Natural killer cell (primary cell): ENCODE measurements around the gene COX17. TPM values are rescaled to one million over a fixed set of nuclear protein-coding genes. Genes with fewer than 3 reads are reported as not detected.

Experiments used
- ATAC-seq, 3 donors: fragments of 150-1000 bp in 2 of 3; fragments of 200-7000 bp in 1 of 3; cut with Tn5 transposase; 1 replicate in 1 of 3; 2 replicates in 2 of 3; pipeline ENCODE4 v1.10.0; 2021; ENCODE audit warnings: mild to moderate bottlenecking in 2 of 3, moderate library complexity in 2 of 3
- DNase-seq, 2 donors: peaks; one replicate each; pipeline versions ENCODE4 v3.0.0 to v3.0.0-alpha.2; 2013 to 2021; ENCODE audit warnings: mixed read lengths in 1 of 2
- H3K27ac ChIP-seq: one replicate; pipeline ENCODE4 v1.5.1; 2013; ENCODE audit warnings: mild to moderate bottlenecking, low read length
- H3K27me3 ChIP-seq: one replicate; pipeline ENCODE4 v1.6.1; 2013; ENCODE audit warnings: low read length; ENCODE audit not compliant: control insufficient read depth, insufficient read depth
- H3K36me3 ChIP-seq: one replicate; pipeline ENCODE4 v1.6.1; 2013; ENCODE audit warnings: low read length; ENCODE audit not compliant: control insufficient read depth, insufficient read depth
- H3K4me1 ChIP-seq: one replicate; pipeline ENCODE4 v1.6.1; 2013; ENCODE audit warnings: low read length; ENCODE audit not compliant: control insufficient read depth, insufficient read depth
- H3K4me3 ChIP-seq: one replicate; pipeline ENCODE4 v1.5.1; 2013; ENCODE audit warnings: low read length
- H3K9me3 ChIP-seq: one replicate; pipeline ENCODE4 v1.6.1; 2013; ENCODE audit warnings: low read length; ENCODE audit not compliant: control insufficient read depth, insufficient read depth
- H3K27ac Mint-ChIP-seq, 2 donors: one replicate each; pipeline ENCODE4 v1.8.0; 2022; ENCODE audit warnings: mild to moderate bottlenecking in 2 of 2, mixed read lengths in 2 of 2, moderate library complexity in 1 of 2
- H3K27me3 Mint-ChIP-seq, 2 donors: one replicate each; pipeline ENCODE4 v1.8.0; 2022; ENCODE audit warnings: low read depth in 2 of 2, mixed read lengths in 2 of 2
- H3K36me3 Mint-ChIP-seq: one replicate; pipeline ENCODE4 v1.8.0; 2022; ENCODE audit warnings: mixed read lengths
- H3K4me1 Mint-ChIP-seq, 2 donors: one replicate each; pipeline ENCODE4 v1.8.0; 2022; ENCODE audit warnings: mixed read lengths in 2 of 2
- H3K4me3 Mint-ChIP-seq: one replicate; pipeline ENCODE4 v1.8.0; 2022; ENCODE audit warnings: mild to moderate bottlenecking, moderate library complexity, mixed read lengths
- H3K9me3 Mint-ChIP-seq, 2 donors: one replicate each; pipeline ENCODE4 v1.8.0; 2022; ENCODE audit warnings: mixed read lengths in 2 of 2
- CTCF ChIP-seq: fragments of 200-600 bp; IDR thresholded peaks from one replicate; pipeline ENCODE4 v1.8.0; 2022; ENCODE audit warnings: antibody characterized with exemption
- WGBS: methylation state at CpG from one replicate; pipeline ENCODE4 v1.1.7; 2013; ENCODE audit warnings: missing lambda C conversion rate; ENCODE audit not compliant: insufficient coverage; 5-methylcytosine and 5-hydroxymethylcytosine counted together
- intact Hi-C: fragments of 100-400 bp; cut with micrococcal nuclease; formaldehyde crosslinking; loops from one replicate; pipeline ENCODE4 v1.14.2; 2022
- total RNA-seq, 4 donors: library from RNA; stranded (reverse); fragments of 120-200 nt in 1 of 4; gene quantifications; one replicate each; pipeline versions ENCODE4 v1.2.3 to v1.2.4, GENCODE V29; 2013 to 2022

The COX17 gene
- total RNA-seq, 3 donors from 2014 or later (not counting 1 experiment from before 2014, with no cell fraction given) = 35.6 to 44.8 (median 40.6) TPM

DNA sequence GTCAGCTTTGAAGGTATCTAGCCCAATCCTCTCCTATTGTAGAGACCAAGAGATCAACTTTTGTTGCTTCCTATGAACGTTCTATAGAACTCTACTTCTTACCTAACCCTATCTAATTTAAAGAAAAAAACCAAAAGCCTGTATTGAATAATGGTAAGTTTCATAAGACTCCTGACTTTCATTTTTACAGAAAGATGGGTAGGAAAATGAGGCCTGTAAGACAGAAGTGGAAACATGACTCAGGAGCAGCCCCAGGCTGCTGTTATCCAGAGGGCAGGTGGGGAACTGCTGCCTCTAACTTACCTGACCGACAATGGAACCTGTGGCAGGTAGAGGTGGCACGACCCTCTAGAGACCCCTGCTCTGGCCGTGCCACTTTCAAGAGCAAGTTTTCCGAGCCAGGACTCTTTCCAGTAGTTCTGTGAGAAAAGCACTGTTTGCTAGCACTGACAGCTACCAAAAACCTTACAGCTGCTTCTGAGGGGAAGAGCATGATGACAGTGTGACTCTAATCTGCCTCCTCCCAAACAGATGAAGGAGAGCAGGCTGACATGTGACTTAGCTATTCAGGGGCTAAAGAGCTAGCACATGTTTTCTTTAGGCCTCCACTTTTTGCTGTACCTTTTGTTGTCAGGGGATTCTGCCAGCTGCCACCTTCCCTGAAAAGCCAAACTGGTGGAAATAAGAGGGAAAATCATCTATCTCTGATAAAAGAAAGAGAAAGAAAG lies 34.3 kb downstream of the COX17 start:
- intact Hi-C loops = no loop called here
- DNase-seq (no peak), ATAC-seq (no peak)
- WGBS = 90% methylated on average over 4 of the region's 5 CpGs
- no peaks in the 10 kb centered on the region for H3K9me3 ChIP-seq
- Mint-ChIP-seq H3K27ac (no peak overlapping the region), H3K9me3 (no peaks in the 10 kb centered on the region), H3K4me1 (peaks cover 9 to 11% of the 10 kb centered on the region in 2 donors), H3K27me3 (no peaks in the 10 kb centered on the region), H3K36me3 (no peaks in the 10 kb centered on the region), H3K4me3 (no peak overlapping the region)
- no peak overlapping the region for H3K4me3 ChIP-seq
- H3K36me3 ChIP-seq = no peaks in the 10 kb centered on the region
- TF ChIP-seq CTCF = no peak
- H3K27ac ChIP-seq = no peak overlapping the region
- peaks cover 8% of the 10 kb centered on the region for H3K4me1 ChIP-seq
- H3K27me3 ChIP-seq = no peaks in the 10 kb centered on the region

GRCh38 chr3:119641416-119641815 lies 35.8 kb downstream of the COX17 start:
- Histone ChIP-seq H3K36me3 (no peaks in the 10 kb centered on the region), H3K27ac (no peak overlapping the region), H3K9me3 (no peaks in the 10 kb centered on the region), H3K27me3 (no peaks in the 10 kb centered on the region), H3K4me3 (no peak overlapping the region), H3K4me1 (peaks cover 10% of the 10 kb centered on the region)
- ATAC-seq = no peak
- Mint-ChIP-seq H3K36me3 (no peaks in the 10 kb centered on the region), H3K27ac (no peak overlapping the region), H3K27me3 (no peaks in the 10 kb centered on the region), H3K4me1 (peaks cover 11 to 15% of the 10 kb centered on the region in 2 donors), H3K4me3 (no peak overlapping the region), H3K9me3 (no peaks in the 10 kb centered on the region)
- no peak for DNase-seq
- intact Hi-C loops = no loop called here
- 100% methylated on average over 1 of the region's 2 CpGs for WGBS
- TF ChIP-seq CTCF = no peak

DNA sequence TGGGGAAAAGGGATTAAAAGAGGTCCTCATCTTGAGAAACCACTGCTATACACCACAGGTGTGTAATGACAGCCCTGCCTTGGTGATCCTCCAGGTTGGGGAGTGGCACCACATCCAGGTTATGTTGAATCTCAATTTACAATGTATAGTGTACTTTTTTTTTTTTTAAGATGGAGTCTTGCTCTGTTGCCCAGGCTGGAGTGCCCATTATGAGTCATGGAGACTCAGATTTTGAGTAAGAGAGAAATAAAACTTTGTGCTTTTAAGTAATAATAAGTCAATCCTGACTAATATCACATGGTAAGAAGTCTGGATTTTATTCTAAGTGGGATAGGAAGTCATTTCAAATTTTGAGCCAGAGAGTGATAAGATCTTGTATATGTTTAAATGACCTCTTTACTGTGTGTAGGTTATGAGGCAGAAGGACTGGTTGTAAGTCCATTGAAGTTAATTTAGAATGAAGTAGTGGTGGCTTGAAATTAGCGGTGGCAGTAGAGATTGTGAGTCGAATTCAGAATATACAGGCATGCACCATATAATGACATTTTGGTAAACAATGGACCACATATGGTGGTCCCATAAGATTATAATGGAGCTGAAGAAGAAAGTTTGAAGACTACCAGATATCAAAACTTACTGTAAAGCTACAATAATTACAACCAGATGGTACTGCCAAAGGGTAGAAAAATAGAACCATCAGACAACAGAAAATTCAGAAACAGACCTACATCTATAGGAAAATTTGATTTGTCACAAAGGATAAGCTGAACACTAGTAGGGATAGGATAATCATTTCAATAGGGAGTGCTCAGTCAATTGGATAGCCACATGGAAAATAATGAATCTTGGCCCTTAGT lies 37.5 kb downstream of the COX17 start:
- Mint-ChIP-seq H3K9me3 (no peaks in the 10 kb centered on the region), H3K27ac (no peak overlapping the region), H3K27me3 (no peaks in the 10 kb centered on the region), H3K4me3 (no peak overlapping the region), H3K36me3 (no peaks in the 10 kb centered on the region), H3K4me1 (peaks cover 11 to 15% of the 10 kb centered on the region in 2 donors)
- ATAC-seq = no peak
- H3K27me3 ChIP-seq = no peaks in the 10 kb centered on the region
- DNase-seq = no peak
- no peak overlapping the region for H3K4me3 ChIP-seq
- no peak for TF ChIP-seq CTCF
- H3K27ac ChIP-seq = no peak overlapping the region
- no peaks in the 10 kb centered on the region for H3K36me3 ChIP-seq
- H3K4me1 ChIP-seq = peaks cover 10% of the 10 kb centered on the region
- intact Hi-C loops = no loop called here
- no peaks in the 10 kb centered on the region for H3K9me3 ChIP-seq
- 77% methylated on average over 2 of the region's 2 CpGs for WGBS
